ENCODE measurements around the gene MCAM. TPM values are rescaled to one million over a fixed set of nuclear protein-coding genes. Genes with fewer than 3 reads are reported as not detected.

Gene MCAM
- total and polyA plus RNA-seq, 4 donors: 274 to 1,386 (median 506) TPM

- no peaks in the 10 kb centered on the region for H3K9me3 ChIP-seq (ENCODE audit: control insufficient read depth, low read length)
- H3K36me3 ChIP-seq (ENCODE audit: control insufficient read depth in 1 of 2, insufficient read depth in 2 of 2, low read length in 1 of 2): no peaks in the 10 kb centered on the region
- H3K4me1 ChIP-seq (ENCODE audit: control insufficient read depth in 1 of 2, insufficient read depth in 2 of 2, low read length in 2 of 2): no peaks in the 10 kb centered on the region
- intact Hi-C loops (cut with DNase I): no loop called here
- H3K27ac ChIP-seq (ENCODE audit: low read depth in 1 of 2, low read length in 2 of 2): no peak overlapping the region
- DNase-seq (peak in 1 of 2 donors; percentile 33), ATAC-seq (ENCODE audit: low FRiP score) (no peak)
- no peak overlapping the region for H3K4me3 ChIP-seq (ENCODE audit: low read length in 2 of 2)
- 82 to 87% methylated on average over 16 of the region's 16 CpGs for WGBS, 2 donors
- H3K27me3 ChIP-seq (ENCODE audit: control insufficient read depth in 1 of 2, insufficient read depth in 2 of 2, low read length in 1 of 2): no peaks in the 10 kb centered on the region
Observed at GRCh38 chr11:119347940-119348605, 31.1 kb upstream of the MCAM start.

GRCh38 chr11:119347242-119347641 is 30.3 kb upstream of the MCAM start:
- Histone ChIP-seq H3K4me3 (ENCODE audit: low read length in 2 of 2) (no peak overlapping the region), H3K36me3 (ENCODE audit: control insufficient read depth in 1 of 2, insufficient read depth in 2 of 2, low read length in 1 of 2) (no peaks in the 10 kb centered on the region), H3K27me3 (ENCODE audit: control insufficient read depth in 1 of 2, insufficient read depth in 2 of 2, low read length in 1 of 2) (no peaks in the 10 kb centered on the region), H3K4me1 (ENCODE audit: control insufficient read depth in 1 of 2, insufficient read depth in 2 of 2, low read length in 2 of 2) (no peaks in the 10 kb centered on the region), H3K9me3 (ENCODE audit: control insufficient read depth, low read length) (no peaks in the 10 kb centered on the region), H3K27ac (ENCODE audit: low read depth in 1 of 2, low read length in 2 of 2) (no peak overlapping the region)
- intact Hi-C loops (cut with DNase I): no loop called here
- ATAC-seq (ENCODE audit: low FRiP score) (no peak), DNase-seq (peak in 1 of 2 donors; percentile 32)
- WGBS, 2 donors: 45 to 46% methylated on average over 2 of the region's 2 CpGs

GRCh38 chr11:119346605-119347004 is 29.7 kb upstream of the MCAM start, which contains the start of gene MFRP:
TSS of gene MFRP (minus strand) at chr11:119346705. CDS start at chr11:119346513, 192 bp downstream.
- Histone ChIP-seq H3K27ac (ENCODE audit: low read depth in 1 of 2, low read length in 2 of 2) (no peak within 1 kb of the TSS), H3K9me3 (ENCODE audit: control insufficient read depth, low read length) (no peaks in the 10 kb centered on the region), H3K4me3 (ENCODE audit: low read length in 2 of 2) (no peak within 1 kb of the TSS), H3K36me3 (ENCODE audit: control insufficient read depth in 1 of 2, insufficient read depth in 2 of 2, low read length in 1 of 2) (no peaks in the 10 kb centered on the region), H3K27me3 (ENCODE audit: control insufficient read depth in 1 of 2, insufficient read depth in 2 of 2, low read length in 1 of 2) (no peaks in the 10 kb centered on the region), H3K4me1 (ENCODE audit: control insufficient read depth in 1 of 2, insufficient read depth in 2 of 2, low read length in 2 of 2) (no peaks in the 10 kb centered on the region)
- intact Hi-C loops (cut with DNase I): no loop called here
- DNase-seq: no peak
- no peak for ATAC-seq (ENCODE audit: low FRiP score)
- 61 to 70% methylated on average over 6 of the region's 6 CpGs for WGBS, 2 donors

GRCh38 chr11:119345685-119346084 is 28.8 kb upstream of the MCAM start:
- DNase-seq: peak in 1 of 2 donors; percentile 42
- H3K4me3 ChIP-seq (ENCODE audit: low read length in 2 of 2): no peak overlapping the region
- no peak overlapping the region for H3K27ac ChIP-seq (ENCODE audit: low read depth in 1 of 2, low read length in 2 of 2)
- H3K4me1 ChIP-seq (ENCODE audit: control insufficient read depth in 1 of 2, insufficient read depth in 2 of 2, low read length in 2 of 2): no peaks in the 10 kb centered on the region
- no peaks in the 10 kb centered on the region for H3K27me3 ChIP-seq (ENCODE audit: control insufficient read depth in 1 of 2, insufficient read depth in 2 of 2, low read length in 1 of 2)
- ATAC-seq (ENCODE audit: low FRiP score): no peak
- H3K9me3 ChIP-seq (ENCODE audit: control insufficient read depth, low read length): no peaks in the 10 kb centered on the region
- intact Hi-C loops (cut with DNase I): no loop called here
- 88 to 92% methylated on average over 12 of the region's 12 CpGs for WGBS, 2 donors
- H3K36me3 ChIP-seq (ENCODE audit: control insufficient read depth in 1 of 2, insufficient read depth in 2 of 2, low read length in 1 of 2): no peaks in the 10 kb centered on the region

- no peak for ATAC-seq (ENCODE audit: low FRiP score)
- H3K27ac ChIP-seq (ENCODE audit: low read depth in 1 of 2, low read length in 2 of 2): no peak overlapping the region
- no peaks in the 10 kb centered on the region for H3K36me3 ChIP-seq (ENCODE audit: control insufficient read depth in 1 of 2, insufficient read depth in 2 of 2, low read length in 1 of 2)
- no peaks in the 10 kb centered on the region for H3K27me3 ChIP-seq (ENCODE audit: control insufficient read depth in 1 of 2, insufficient read depth in 2 of 2, low read length in 1 of 2)
- peak; percentile 54 to 74 for DNase-seq
- no peaks in the 10 kb centered on the region for H3K4me1 ChIP-seq (ENCODE audit: control insufficient read depth in 1 of 2, insufficient read depth in 2 of 2, low read length in 2 of 2)
- H3K4me3 ChIP-seq (ENCODE audit: low read length in 2 of 2): no peak overlapping the region
- no peaks in the 10 kb centered on the region for H3K9me3 ChIP-seq (ENCODE audit: control insufficient read depth, low read length)
- 55 to 64% methylated on average over 14 of the region's 14 CpGs for WGBS, 2 donors
- intact Hi-C loops (cut with DNase I): no loop called here
Observed at GRCh38 chr11:119344291-119345010, 27.5 kb upstream of the MCAM start.

- H3K36me3 ChIP-seq (ENCODE audit: control insufficient read depth in 1 of 2, insufficient read depth in 2 of 2, low read length in 1 of 2): no peaks in the 10 kb centered on the region
- H3K4me3 ChIP-seq (ENCODE audit: low read length in 2 of 2): no peak overlapping the region
- H3K4me1 ChIP-seq (ENCODE audit: control insufficient read depth in 1 of 2, insufficient read depth in 2 of 2, low read length in 2 of 2): no peaks in the 10 kb centered on the region
- H3K9me3 ChIP-seq (ENCODE audit: control insufficient read depth, low read length): no peaks in the 10 kb centered on the region
- DNase-seq (peak in 1 of 2 donors; percentile 31), ATAC-seq (ENCODE audit: low FRiP score) (no peak)
- no peak overlapping the region for H3K27ac ChIP-seq (ENCODE audit: low read depth in 1 of 2, low read length in 2 of 2)
- 95% methylated on average over 7 of the region's 7 CpGs for WGBS, 2 donors
- intact Hi-C loops (cut with DNase I): no loop called here
- H3K27me3 ChIP-seq (ENCODE audit: control insufficient read depth in 1 of 2, insufficient read depth in 2 of 2, low read length in 1 of 2): no peaks in the 10 kb centered on the region
Observed at GRCh38 chr11:119343726-119344125, 26.8 kb upstream of the MCAM start.

- ATAC-seq (ENCODE audit: low FRiP score) (no peak), DNase-seq (peak in 1 of 2 donors; percentile 50)
- Histone ChIP-seq H3K36me3 (ENCODE audit: control insufficient read depth in 1 of 2, insufficient read depth in 2 of 2, low read length in 1 of 2) (no peaks in the 10 kb centered on the region), H3K27ac (ENCODE audit: low read depth in 1 of 2, low read length in 2 of 2) (no peak overlapping the region), H3K9me3 (ENCODE audit: control insufficient read depth, low read length) (no peaks in the 10 kb centered on the region), H3K27me3 (ENCODE audit: control insufficient read depth in 1 of 2, insufficient read depth in 2 of 2, low read length in 1 of 2) (no peaks in the 10 kb centered on the region), H3K4me1 (ENCODE audit: control insufficient read depth in 1 of 2, insufficient read depth in 2 of 2, low read length in 2 of 2) (no peaks in the 10 kb centered on the region), H3K4me3 (ENCODE audit: low read length in 2 of 2) (no peak overlapping the region)
- WGBS, 2 donors: 85 to 90% methylated on average over 10 of the region's 10 CpGs
- intact Hi-C loops (cut with DNase I): no loop called here
Observed at GRCh38 chr11:119342362-119343130, 25.6 kb upstream of the MCAM start.

- peak in 1 of 2 donors; percentile 46 for DNase-seq
- intact Hi-C loops (cut with DNase I): no loop called here
- no peaks in the 10 kb centered on the region for H3K4me1 ChIP-seq (ENCODE audit: control insufficient read depth in 1 of 2, insufficient read depth in 2 of 2, low read length in 2 of 2)
- H3K27me3 ChIP-seq (ENCODE audit: control insufficient read depth in 1 of 2, insufficient read depth in 2 of 2, low read length in 1 of 2): no peaks in the 10 kb centered on the region
- no peak for ATAC-seq (ENCODE audit: low FRiP score)
- H3K4me3 ChIP-seq (ENCODE audit: low read length in 2 of 2): no peak overlapping the region
- no peaks in the 10 kb centered on the region for H3K9me3 ChIP-seq (ENCODE audit: control insufficient read depth, low read length)
- H3K36me3 ChIP-seq (ENCODE audit: control insufficient read depth in 1 of 2, insufficient read depth in 2 of 2, low read length in 1 of 2): no peaks in the 10 kb centered on the region
- 82 to 92% methylated on average over 7 of the region's 7 CpGs for WGBS, 2 donors
- no peak overlapping the region for H3K27ac ChIP-seq (ENCODE audit: low read depth in 1 of 2, low read length in 2 of 2)
Observed at GRCh38 chr11:119342023-119342300, 25.0 kb upstream of the MCAM start.
